ENCODE results near the gene SUMO3. TPM values are rescaled to one million over a fixed set of nuclear protein-coding genes. Genes with fewer than 3 reads are reported as not detected.

Gene SUMO3
- total RNA-seq, 1 experiment from 2014 or later: 62.3 TPM

DNA sequence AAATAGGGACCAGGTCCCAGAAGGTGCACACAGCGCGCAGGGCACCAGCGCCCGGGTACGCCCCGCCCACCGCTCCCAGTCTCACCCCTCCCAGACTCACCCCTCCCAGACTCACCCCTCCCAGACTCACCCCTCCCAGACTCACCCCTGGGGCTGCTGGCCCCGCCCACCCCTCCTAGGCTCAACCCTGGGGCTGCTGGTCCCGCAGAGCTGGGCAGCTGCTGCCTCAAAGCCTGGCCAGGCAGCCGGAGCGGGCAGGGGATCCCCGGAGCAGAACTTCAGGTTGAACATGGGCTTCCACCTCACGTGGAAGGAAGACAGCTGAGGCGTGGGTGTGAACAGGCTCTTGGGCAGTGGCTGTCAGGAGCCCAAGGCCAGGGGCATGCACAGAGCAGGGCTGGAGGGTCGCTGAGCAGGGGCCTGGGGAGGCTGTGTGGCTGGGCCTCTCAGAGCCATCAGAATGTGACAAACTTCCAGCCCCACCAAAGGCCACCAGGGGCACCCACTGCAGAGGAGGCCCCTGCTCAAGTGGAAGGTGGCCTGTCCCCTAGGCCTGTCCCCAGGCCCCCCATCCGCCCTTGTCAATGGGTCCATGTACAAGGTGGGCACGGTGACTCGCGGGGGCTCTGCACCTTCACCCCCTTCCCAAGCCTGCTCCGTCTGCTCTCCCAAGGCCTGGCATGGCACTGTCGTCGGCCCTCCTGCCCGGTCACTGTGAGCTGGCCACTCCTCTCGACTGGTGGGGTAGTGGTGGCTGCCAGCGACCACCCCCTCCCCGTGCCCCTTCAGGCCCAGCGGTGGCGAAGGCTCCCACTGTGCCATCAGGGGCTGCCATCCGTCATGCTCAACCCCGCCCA is 20.4 kb upstream of the SUMO3 start:
- TF ChIP-seq, protein P1, sequence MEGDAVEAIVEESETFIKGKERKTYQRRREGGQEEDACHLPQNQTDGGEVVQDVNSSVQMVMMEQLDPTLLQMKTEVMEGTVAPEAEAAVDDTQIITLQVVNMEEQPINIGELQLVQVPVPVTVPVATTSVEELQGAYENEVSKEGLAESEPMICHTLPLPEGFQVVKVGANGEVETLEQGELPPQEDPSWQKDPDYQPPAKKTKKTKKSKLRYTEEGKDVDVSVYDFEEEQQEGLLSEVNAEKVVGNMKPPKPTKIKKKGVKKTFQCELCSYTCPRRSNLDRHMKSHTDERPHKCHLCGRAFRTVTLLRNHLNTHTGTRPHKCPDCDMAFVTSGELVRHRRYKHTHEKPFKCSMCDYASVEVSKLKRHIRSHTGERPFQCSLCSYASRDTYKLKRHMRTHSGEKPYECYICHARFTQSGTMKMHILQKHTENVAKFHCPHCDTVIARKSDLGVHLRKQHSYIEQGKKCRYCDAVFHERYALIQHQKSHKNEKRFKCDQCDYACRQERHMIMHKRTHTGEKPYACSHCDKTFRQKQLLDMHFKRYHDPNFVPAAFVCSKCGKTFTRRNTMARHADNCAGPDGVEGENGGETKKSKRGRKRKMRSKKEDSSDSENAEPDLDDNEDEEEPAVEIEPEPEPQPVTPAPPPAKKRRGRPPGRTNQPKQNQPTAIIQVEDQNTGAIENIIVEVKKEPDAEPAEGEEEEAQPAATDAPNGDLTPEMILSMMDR (IDR thresholded peaks at IDR 0.05; ENCODE audit: unreplicated experiment): no peak
- ChIA-PET POLR2A (no interaction called here), CTCF (no interaction called here)
- no TSS peak for BruUV-seq (replicated peaks)
- H3K4me3 Mint-ChIP-seq (ENCODE audit: unreplicated experiment): no peak overlapping the region
- peaks cover 5% of the 10 kb centered on the region for H3K4me1 Mint-ChIP-seq (ENCODE audit: insufficient read depth, unreplicated experiment)
- H3K27me3 Mint-ChIP-seq (ENCODE audit: insufficient read depth, unreplicated experiment): no peaks in the 10 kb centered on the region
- intact Hi-C loops (cut with micrococcal nuclease): no loop called here
- H3K9me3 Mint-ChIP-seq (ENCODE audit: unreplicated experiment): no peaks in the 10 kb centered on the region
- no peaks in the 10 kb centered on the region for H3K36me3 Mint-ChIP-seq (ENCODE audit: insufficient read depth, unreplicated experiment)
- DNase-seq (ENCODE audit: unreplicated experiment): no peak
- no peak overlapping the region for H3K27ac Mint-ChIP-seq (ENCODE audit: low read depth, unreplicated experiment)

DNA sequence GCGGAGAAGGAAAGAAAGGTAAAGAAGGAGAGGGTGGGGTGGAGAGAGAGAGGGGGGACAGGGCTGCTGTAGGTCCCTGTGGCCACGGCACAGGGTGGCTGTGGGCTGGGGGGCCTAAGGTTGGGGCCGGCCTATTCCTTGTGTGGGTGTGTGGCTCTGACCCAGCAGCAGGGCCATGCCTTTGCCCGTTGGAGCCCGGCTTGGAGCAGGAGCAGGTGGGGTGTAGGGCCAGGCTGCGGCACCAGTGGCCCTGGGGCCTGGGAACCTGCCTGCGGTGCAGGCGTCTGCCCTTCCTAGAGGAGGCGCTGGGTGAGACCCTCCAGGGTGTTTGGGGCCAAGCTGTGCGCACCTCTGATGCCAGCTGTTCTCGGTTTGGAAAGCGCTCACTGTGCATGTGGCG is 19.7 kb upstream of the SUMO3 start:
- ChIA-PET POLR2A (no interaction called here), CTCF (no interaction called here)
- intact Hi-C loops (cut with micrococcal nuclease): no loop called here
- peaks cover 5% of the 10 kb centered on the region for H3K4me1 Mint-ChIP-seq (ENCODE audit: insufficient read depth, unreplicated experiment)
- no peaks in the 10 kb centered on the region for H3K36me3 Mint-ChIP-seq (ENCODE audit: insufficient read depth, unreplicated experiment)
- TF ChIP-seq, protein P1 (IDR thresholded peaks at IDR 0.05; ENCODE audit: unreplicated experiment): no peak
- H3K4me3 Mint-ChIP-seq (ENCODE audit: unreplicated experiment): no peak overlapping the region
- DNase-seq (ENCODE audit: unreplicated experiment): no peak
- no peaks in the 10 kb centered on the region for H3K9me3 Mint-ChIP-seq (ENCODE audit: unreplicated experiment)
- H3K27ac Mint-ChIP-seq (ENCODE audit: low read depth, unreplicated experiment): no peak overlapping the region
- BruUV-seq (replicated peaks): no TSS peak
- H3K27me3 Mint-ChIP-seq (ENCODE audit: insufficient read depth, unreplicated experiment): no peaks in the 10 kb centered on the region

DNA sequence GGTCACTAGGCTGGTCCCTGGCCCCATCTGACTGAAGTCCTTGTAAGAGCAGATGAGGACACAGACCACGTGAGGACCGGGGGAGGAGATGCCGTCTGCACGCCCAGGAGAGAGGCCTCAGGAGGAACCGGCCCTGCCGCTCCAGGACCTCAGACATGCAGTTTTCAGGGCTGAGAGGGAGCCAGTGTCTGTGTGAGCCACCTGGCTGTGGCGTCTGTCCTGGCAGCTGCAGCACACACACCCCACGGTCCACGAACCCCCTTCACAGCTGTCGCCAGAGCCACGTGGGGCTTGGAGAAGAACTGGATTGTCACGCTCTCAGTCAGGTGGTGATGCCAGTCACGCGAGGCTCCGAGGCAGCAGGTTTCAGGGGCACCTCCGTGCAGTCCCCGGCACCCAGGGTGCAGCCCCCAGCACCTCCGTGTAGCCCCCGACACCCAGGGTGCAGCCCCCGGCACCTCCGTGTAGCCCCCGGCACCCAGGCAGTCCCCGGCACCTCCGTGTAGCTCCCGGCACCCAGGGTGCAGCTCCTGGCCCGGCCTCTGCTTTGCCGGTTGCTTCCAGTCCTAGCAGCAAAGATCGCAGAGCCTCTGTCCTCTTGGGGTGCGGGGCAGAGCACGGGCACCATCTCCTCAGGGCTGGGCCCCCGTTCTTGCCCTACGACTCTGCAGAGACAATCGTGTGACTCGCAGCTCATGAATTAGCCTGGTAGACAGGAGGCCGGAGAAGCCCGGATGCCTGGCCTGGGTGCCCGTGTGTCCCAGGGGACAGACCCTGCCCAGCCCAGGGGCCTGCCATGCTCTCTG is 19.0 kb upstream of the SUMO3 start:
- BruUV-seq (replicated peaks): no TSS peak
- TF ChIP-seq, protein P1 (IDR thresholded peaks at IDR 0.05; ENCODE audit: unreplicated experiment): no peak
- H3K4me1 Mint-ChIP-seq (ENCODE audit: insufficient read depth, unreplicated experiment): peaks cover 5% of the 10 kb centered on the region
- intact Hi-C loops (cut with micrococcal nuclease): no loop called here
- no peaks in the 10 kb centered on the region for H3K27me3 Mint-ChIP-seq (ENCODE audit: insufficient read depth, unreplicated experiment)
- H3K9me3 Mint-ChIP-seq (ENCODE audit: unreplicated experiment): no peaks in the 10 kb centered on the region
- H3K27ac Mint-ChIP-seq (ENCODE audit: low read depth, unreplicated experiment): no peak overlapping the region
- POLR2A ChIA-PET: no interaction called here
- no peaks in the 10 kb centered on the region for H3K36me3 Mint-ChIP-seq (ENCODE audit: insufficient read depth, unreplicated experiment)
- no peak overlapping the region for H3K4me3 Mint-ChIP-seq (ENCODE audit: unreplicated experiment)
- DNase-seq (ENCODE audit: unreplicated experiment): no peak
- CTCF ChIA-PET: no interaction called here

DNA sequence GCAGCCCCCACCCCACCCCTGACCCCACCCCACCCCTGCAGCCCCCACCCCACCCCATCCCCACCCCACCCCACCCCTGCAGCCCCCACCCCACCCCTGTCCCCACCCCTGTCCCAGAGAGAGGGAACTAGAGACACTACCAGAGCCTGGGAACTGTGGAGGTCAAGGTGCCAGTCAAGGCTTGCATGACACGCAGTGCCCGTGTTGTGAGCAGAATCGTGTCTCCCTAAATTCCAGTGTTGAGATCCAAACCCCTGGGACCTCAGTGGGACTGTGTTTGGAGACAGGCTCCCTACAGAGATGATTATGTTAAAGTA is 18.4 kb upstream of the SUMO3 start:
- no TSS peak for BruUV-seq (replicated peaks)
- intact Hi-C loops (cut with micrococcal nuclease): no loop called here
- POLR2A ChIA-PET: no interaction called here
- Mint-ChIP-seq H3K4me1 (ENCODE audit: insufficient read depth, unreplicated experiment) (peaks cover 5% of the 10 kb centered on the region), H3K9me3 (ENCODE audit: unreplicated experiment) (no peaks in the 10 kb centered on the region), H3K27ac (ENCODE audit: low read depth, unreplicated experiment) (no peak overlapping the region), H3K27me3 (ENCODE audit: insufficient read depth, unreplicated experiment) (peaks cover 2% of the 10 kb centered on the region), H3K36me3 (ENCODE audit: insufficient read depth, unreplicated experiment) (no peaks in the 10 kb centered on the region), H3K4me3 (ENCODE audit: unreplicated experiment) (no peak overlapping the region)
- CTCF ChIA-PET: no interaction called here
- TF ChIP-seq, protein P1 (IDR thresholded peaks at IDR 0.05; ENCODE audit: unreplicated experiment): no peak
- no peak for DNase-seq (ENCODE audit: unreplicated experiment)
